ENCODE measurements around the gene C19orf73.

GRCh38 chr19:49149652-49150105 is 30.7 kb upstream of the C19orf73 start:
- no peak for TF ChIP-seq CTCF (IDR thresholded peaks at IDR 0.05)
- TF ChIP-seq ZFX (IDR thresholded peaks at IDR 0.05; ENCODE audit: borderline replicate concordance) = no peak

All from 22Rv1 (cell line).